Spleen (tissue), 11 donors: ENCODE data around the gene HMGCLL1. TPM values are rescaled to one million over a fixed set of nuclear protein-coding genes. Genes with fewer than 3 reads are reported as not detected.

ENCODE experiments used
- DNase-seq: peaks from one replicate; pipeline ENCODE4 v3.0.0-alpha.2; 2020
- H3K27ac ChIP-seq, 8 donors: fragments of 200-600 bp; sonication (generic) in 7 of 8; 1 replicate in 4 of 8; 2 replicates in 4 of 8; pipeline versions ENCODE4 v1.5.0 to v1.8.0; 2016 to 2021; ENCODE audit warnings: inconsistent platforms in 4 of 8, mild to moderate bottlenecking in 4 of 8, moderate library complexity in 1 of 8
- H3K27me3 ChIP-seq, 7 donors: fragments of 200-600 bp; sonication (generic) in 6 of 7; replicated peaks in 1 of 7; 1 replicate in 4 of 7; 2 replicates in 3 of 7; pipeline versions ENCODE4 v1.5.0 to v1.8.0; 2016 to 2021; ENCODE audit warnings: inconsistent platforms in 3 of 7, mild to moderate bottlenecking in 1 of 7
- H3K36me3 ChIP-seq, 6 donors: fragments of 200-600 bp; sonication (generic) in 5 of 6; 1 replicate in 4 of 6; 2 replicates in 2 of 6; pipeline versions ENCODE4 v1.5.0 to v1.8.0; 2016 to 2021; ENCODE audit warnings: inconsistent platforms in 2 of 6
- H3K4me1 ChIP-seq, 6 donors: fragments of 200-600 bp; sonication (generic) in 5 of 6; 1 replicate in 3 of 6; 2 replicates in 3 of 6; pipeline versions ENCODE4 v1.5.0 to v1.8.0; 2016 to 2021; ENCODE audit warnings: inconsistent platforms in 3 of 6
- H3K4me3 ChIP-seq, 8 donors: fragments of 200-600 bp; sonication (generic) in 7 of 8; 1 replicate in 4 of 8; 2 replicates in 4 of 8; pipeline versions ENCODE4 v1.5.0 to v1.8.0; 2016 to 2021; ENCODE audit warnings: inconsistent platforms in 4 of 8, mild to moderate bottlenecking in 4 of 8, moderate library complexity in 2 of 8
- H3K9me3 ChIP-seq, 8 donors: fragments of 200-600 bp; sonication (generic) in 7 of 8; 1 replicate in 4 of 8; 2 replicates in 4 of 8; pipeline versions ENCODE4 v1.5.0 to v1.8.0; 2016 to 2021; ENCODE audit warnings: inconsistent platforms in 4 of 8
- CTCF ChIP-seq, 11 experiments: fragments of 200-600 bp in 7 of 11; fragments of 450-650 bp in 4 of 11; sonication (generic) in 4 of 11; IDR thresholded peaks in 8 of 11; conservative IDR thresholded peaks in 3 of 11; 1 replicate in 7 of 11; 2 replicates in 4 of 11; pipeline versions ENCODE4 v1.4.0 to v1.8.0; 2016 to 2021; ENCODE audit warnings: antibody characterized with exemption in 11 of 11, inconsistent platforms in 4 of 11, mild to moderate bottlenecking in 1 of 11
- POLR2A ChIP-seq, 3 donors: fragments of 450-650 bp; IDR thresholded peaks; one replicate each; pipeline ENCODE4 v1.5.1; 2017; ENCODE audit warnings: antibody characterized with exemption in 3 of 3, mild to moderate bottlenecking in 1 of 3
- POLR2AphosphoS5 ChIP-seq, 3 donors: sonication (generic); formaldehyde crosslinking; IDR thresholded peaks; one replicate each; pipeline ENCODE4 v1.5.1; 2017; ENCODE audit warnings: antibody characterized with exemption in 3 of 3
- WGBS, 5 donors: extraction: QIAGEN DNeasy Blood & Tissue Kit in 3 of 5; methylation state at CpG; one replicate each; pipeline versions ENCODE4 v1.1.5 to v1.1.7; 2013 to 2018; 5-methylcytosine and 5-hydroxymethylcytosine counted together
- intact Hi-C: fragments of 100-400 bp; cut with DNase I; formaldehyde crosslinking; loops from one replicate; pipeline ENCODE4 v1.15.0; 2023; ENCODE audit warnings: low total_unique reads
- polyA plus RNA-seq, 3 donors: library from polyadenylated mRNA; stranded (reverse); fragments of 200-250 nt; gene quantifications; one replicate each; pipeline ENCODE4 v1.2.1, GENCODE V29; 2013
- total RNA-seq, 7 donors: library from RNA; depleted of rRNA in 3 of 7; stranded (reverse); fragments of >200 nt in 3 of 7; fragmentation: NEBNext Ultra II Directional in 4 of 7; extraction: Animal tissue kit (Norgen Biotek cat#: 25700) in 4 of 7; gene quantifications; one replicate each; pipeline versions ENCODE4 v1.1.0 to v1.2.1, GENCODE V29; 2016 to 2021
- donor health status: healthy with polysubstance abuse.
- donor health status: DM: no; HTN: no; CAD: no; lungs with moderate emphysema.
- donor health status: DM: no; HTN: no; CAD: no.
- donor health status: Bipolar disorder and iron deficiency.
- donor health status: healthy.
- donor health status: DM: no; HTN: no; CAD: no.
- donor health status: DM: yes; HTN: yes; CAD: no.

HMGCLL1 gene
- total and polyA plus RNA-seq, 10 donors = 0.39 TPM; not detected in 9

GRCh38 chr6:55524441-55524840, 54.6 kb downstream of the HMGCLL1 start:
- 70 to 82% (median 81%) methylated on average over 3 of the region's 3 CpGs for WGBS, 5 donors
- no peak for DNase-seq
- TF ChIP-seq CTCF (IDR thresholded peaks at IDR 0.05 in 8 of 11, conservative IDR thresholded peaks at IDR 0.05 in 3 of 11) (no peak), POLR2AphosphoS5 (IDR thresholded peaks at IDR 0.05) (no peak), POLR2A (IDR thresholded peaks at IDR 0.05) (no peak)
- Histone ChIP-seq H3K36me3 (no peaks in the 10 kb centered on the region), H3K4me1 (no peaks in the 10 kb centered on the region), H3K4me3 (no peak overlapping the region), H3K9me3 (peaks cover 0 to 4% (median 0%) of the 10 kb centered on the region in 8 donors), H3K27ac (no peak overlapping the region), H3K27me3 (no peaks in the 10 kb centered on the region)
- intact Hi-C loops = no loop called here

GRCh38 chr6:55518529-55519060, 60.4 kb downstream of the HMGCLL1 start:
- Histone ChIP-seq H3K36me3 (no peaks in the 10 kb centered on the region), H3K27me3 (no peaks in the 10 kb centered on the region), H3K27ac (no peak overlapping the region), H3K4me1 (no peaks in the 10 kb centered on the region), H3K4me3 (no peak overlapping the region), H3K9me3 (no peaks in the 10 kb centered on the region)
- 81 to 96% (median 93%) methylated on average over 4 of the region's 4 CpGs for WGBS, 5 donors
- intact Hi-C loops = no loop called here
- no peak for DNase-seq
- TF ChIP-seq CTCF (IDR thresholded peaks at IDR 0.05 in 8 of 11, conservative IDR thresholded peaks at IDR 0.05 in 3 of 11) (no peak), POLR2A (IDR thresholded peaks at IDR 0.05) (no peak), POLR2AphosphoS5 (IDR thresholded peaks at IDR 0.05) (no peak)

- H3K4me3 ChIP-seq = no peak overlapping the region
- H3K27ac ChIP-seq = no peak overlapping the region
- no peaks in the 10 kb centered on the region for H3K36me3 ChIP-seq
- WGBS, 5 donors = 55 to 83% (median 76%) methylated on average over 1 of the region's 1 CpG
- H3K9me3 ChIP-seq = no peaks in the 10 kb centered on the region
- TF ChIP-seq POLR2AphosphoS5 (IDR thresholded peaks at IDR 0.05) (no peak), CTCF (IDR thresholded peaks at IDR 0.05 in 8 of 11, conservative IDR thresholded peaks at IDR 0.05 in 3 of 11) (no peak), POLR2A (IDR thresholded peaks at IDR 0.05) (no peak)
- DNase-seq = no peak
- no peaks in the 10 kb centered on the region for H3K27me3 ChIP-seq
- no peaks in the 10 kb centered on the region for H3K4me1 ChIP-seq
- intact Hi-C loops = no loop called here
These were observed 62.3 kb downstream of the HMGCLL1 start for GRCh38 chr6:55516736-55517135.

- Histone ChIP-seq H3K4me3 (no peak overlapping the region), H3K9me3 (no peaks in the 10 kb centered on the region), H3K36me3 (no peaks in the 10 kb centered on the region), H3K27me3 (no peaks in the 10 kb centered on the region), H3K4me1 (no peaks in the 10 kb centered on the region), H3K27ac (no peak overlapping the region)
- no peak for DNase-seq
- TF ChIP-seq POLR2A (IDR thresholded peaks at IDR 0.05) = no peak
- no peak for TF ChIP-seq CTCF (IDR thresholded peaks at IDR 0.05 in 8 of 11, conservative IDR thresholded peaks at IDR 0.05 in 3 of 11)
- no peak for TF ChIP-seq POLR2AphosphoS5 (IDR thresholded peaks at IDR 0.05)
- WGBS, 5 donors = 62 to 84% (median 70%) methylated on average over 1 of the region's 1 CpG
- intact Hi-C loops = no loop called here
These were observed 66.1 kb downstream of the HMGCLL1 start for GRCh38 chr6:55512904-55513303.
